GM20000 (cell line): ENCODE results near the gene PHACTR1.

ENCODE experiments used
- DNase-seq: peaks from one replicate; pipeline ENCODE4 v3.0.0; 2012; ENCODE audit warnings: low spot score
- TF ChIP-seq, protein P1 (sequence below): IDR thresholded peaks from 2 replicates; pipeline ENCODE4 v1.5.1; 2012; ENCODE audit warnings: mild to moderate bottlenecking, control low read depth; ENCODE audit errors: extremely low read depth, missing control alignments

PHACTR1 gene

DNA sequence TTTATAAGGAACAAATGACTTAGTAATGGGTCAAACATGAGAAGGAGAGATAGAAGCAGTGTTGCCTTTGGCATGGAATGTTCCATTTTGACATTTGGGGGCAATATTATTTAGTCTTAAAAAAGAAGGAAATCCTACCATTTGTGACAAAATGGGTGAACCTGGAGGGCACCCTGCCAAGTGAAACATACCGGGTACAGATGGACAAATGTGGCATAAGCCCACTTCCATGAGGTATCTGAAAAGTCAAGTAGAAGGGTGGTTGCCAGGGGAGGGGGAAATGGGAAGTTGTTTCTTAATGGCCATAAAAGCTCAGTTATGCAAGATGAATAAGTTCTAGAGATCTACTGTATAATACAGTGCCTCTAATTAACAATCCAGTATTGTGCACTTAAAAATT, 342.5 kb downstream of the PHACTR1 start:
- TF ChIP-seq, protein P1, sequence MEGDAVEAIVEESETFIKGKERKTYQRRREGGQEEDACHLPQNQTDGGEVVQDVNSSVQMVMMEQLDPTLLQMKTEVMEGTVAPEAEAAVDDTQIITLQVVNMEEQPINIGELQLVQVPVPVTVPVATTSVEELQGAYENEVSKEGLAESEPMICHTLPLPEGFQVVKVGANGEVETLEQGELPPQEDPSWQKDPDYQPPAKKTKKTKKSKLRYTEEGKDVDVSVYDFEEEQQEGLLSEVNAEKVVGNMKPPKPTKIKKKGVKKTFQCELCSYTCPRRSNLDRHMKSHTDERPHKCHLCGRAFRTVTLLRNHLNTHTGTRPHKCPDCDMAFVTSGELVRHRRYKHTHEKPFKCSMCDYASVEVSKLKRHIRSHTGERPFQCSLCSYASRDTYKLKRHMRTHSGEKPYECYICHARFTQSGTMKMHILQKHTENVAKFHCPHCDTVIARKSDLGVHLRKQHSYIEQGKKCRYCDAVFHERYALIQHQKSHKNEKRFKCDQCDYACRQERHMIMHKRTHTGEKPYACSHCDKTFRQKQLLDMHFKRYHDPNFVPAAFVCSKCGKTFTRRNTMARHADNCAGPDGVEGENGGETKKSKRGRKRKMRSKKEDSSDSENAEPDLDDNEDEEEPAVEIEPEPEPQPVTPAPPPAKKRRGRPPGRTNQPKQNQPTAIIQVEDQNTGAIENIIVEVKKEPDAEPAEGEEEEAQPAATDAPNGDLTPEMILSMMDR, result no peak

DNA sequence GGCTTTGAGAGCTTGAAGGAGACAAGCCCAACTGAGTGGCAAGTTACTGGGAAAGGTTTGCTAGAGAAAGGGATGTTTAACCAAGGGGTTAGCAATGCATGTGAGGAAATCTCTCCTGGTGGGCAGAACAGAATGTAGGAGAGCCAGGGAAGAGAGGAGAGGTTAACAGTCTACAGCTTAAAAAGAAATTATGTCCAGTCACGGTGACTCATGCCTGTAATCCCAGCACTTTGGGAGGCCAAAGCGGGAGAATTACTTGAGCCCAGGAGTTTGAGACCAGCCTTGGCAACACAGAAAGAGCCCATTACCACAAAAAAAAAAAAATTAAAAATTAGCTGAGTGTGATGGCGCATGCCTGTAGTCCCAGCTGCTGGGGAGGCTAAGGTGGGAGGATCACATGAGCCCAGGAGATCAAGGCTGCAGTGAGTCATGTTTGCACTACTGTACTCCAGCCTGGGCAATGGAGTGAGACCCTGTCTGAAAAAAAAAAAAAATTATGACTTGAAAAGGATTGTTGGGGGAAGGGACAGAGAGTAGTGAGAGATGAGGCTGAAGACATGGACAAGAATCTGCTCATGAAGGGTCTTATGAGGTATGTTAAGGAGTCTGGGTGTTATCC, 346.8 kb downstream of the PHACTR1 start:
- no peak for DNase-seq

More for the DNA sequence above, 342.5 kb downstream of the PHACTR1 start:
- no peak for DNase-seq

DNA sequence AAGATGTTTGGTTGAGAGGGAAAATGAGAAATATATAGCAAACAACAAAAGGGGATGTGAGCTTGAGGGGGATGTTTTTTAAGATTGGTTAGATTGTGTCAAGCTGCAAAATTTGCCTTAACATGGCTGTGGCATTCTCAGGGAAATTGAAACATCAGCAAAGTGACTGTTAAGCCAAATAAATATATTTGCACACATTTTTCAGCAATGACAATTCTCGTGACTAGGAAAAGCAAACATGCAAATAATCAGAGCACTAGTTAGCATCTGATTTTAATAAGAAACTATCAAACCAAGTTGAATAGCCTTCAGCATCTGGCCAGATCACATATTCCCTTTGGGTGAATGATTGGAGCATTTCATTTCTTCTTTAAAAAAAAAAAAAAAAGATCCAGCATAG, 349.0 kb downstream of the PHACTR1 start:
- no peak for DNase-seq

More for the DNA sequence above, 346.8 kb downstream of the PHACTR1 start:
- TF ChIP-seq, protein P1, result no peak

DNA sequence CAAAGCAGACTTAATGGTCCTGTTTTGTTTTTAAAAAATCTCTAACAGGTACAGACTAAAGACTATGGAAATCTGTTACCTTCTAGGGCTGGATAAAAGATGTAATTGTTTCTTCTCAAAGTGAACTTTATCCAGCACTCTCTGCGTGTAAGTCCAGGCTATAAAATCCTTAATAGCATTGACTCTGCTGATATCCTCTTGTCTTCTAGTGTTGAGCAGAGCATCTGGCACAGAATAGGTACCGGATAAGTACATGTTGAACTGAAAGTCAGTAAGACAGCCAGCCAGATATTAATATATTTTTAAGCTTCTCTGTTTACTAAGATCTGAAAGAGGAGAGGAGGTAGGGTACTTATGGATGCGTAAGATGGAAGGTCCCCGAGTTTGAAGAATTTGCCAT, 349.5 kb downstream of the PHACTR1 start:
- TF ChIP-seq, protein P1, result no peak
- no peak for DNase-seq

More for the DNA sequence above, 349.0 kb downstream of the PHACTR1 start:
- TF ChIP-seq, protein P1, result no peak

DNA sequence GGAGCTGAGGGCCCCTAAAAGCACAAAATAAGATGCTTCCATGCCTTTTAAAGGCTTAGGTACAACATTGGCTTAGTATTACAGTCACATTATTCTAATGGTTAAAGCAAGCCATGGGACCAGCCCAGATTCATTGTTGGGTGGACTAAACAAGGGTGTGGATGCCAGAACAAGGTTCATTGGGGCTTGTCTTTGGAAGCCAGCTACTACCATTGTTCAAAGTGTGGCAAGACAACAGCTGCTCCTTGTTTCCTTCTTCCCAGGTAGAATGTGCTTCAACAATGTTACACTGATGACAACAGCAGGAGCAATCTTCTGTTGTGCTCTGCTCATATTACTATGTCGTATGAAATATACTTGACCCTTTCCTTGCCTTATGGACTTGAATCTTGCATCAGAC, 350.3 kb downstream of the PHACTR1 start:
- TF ChIP-seq, protein P1, result no peak
- no peak for DNase-seq

DNA sequence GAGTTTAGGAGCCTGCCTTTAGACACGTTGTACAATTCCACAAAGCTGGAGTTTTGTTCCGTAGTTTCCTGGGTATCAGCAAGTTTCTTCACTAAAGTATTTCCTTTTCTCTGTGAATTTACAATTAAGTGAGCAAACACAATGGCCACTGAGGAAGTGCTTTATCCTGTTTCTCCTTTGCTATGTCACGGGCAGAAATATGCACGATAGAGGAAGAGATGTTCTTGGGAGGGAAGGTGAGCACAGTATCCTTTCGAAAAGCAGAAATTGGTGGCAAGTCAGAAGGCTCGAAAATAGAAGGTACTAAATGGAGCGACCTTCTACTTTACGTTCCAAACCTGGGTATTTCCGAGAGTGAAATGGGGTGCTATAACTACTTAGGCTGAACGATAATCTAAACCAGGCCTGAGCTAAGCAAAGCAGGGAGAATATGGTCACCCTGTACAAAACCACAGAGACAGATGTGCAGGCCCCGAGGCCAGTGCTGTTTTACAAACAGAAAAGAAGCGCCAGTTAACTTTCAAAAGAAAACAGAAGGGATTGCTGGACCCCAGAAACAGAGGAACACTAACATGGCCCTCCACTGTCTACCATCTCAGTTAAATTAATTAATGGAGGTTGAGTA, 352.1 kb downstream of the PHACTR1 start:
- DNase-seq, result no peak
- TF ChIP-seq, protein P1, result no peak

DNA sequence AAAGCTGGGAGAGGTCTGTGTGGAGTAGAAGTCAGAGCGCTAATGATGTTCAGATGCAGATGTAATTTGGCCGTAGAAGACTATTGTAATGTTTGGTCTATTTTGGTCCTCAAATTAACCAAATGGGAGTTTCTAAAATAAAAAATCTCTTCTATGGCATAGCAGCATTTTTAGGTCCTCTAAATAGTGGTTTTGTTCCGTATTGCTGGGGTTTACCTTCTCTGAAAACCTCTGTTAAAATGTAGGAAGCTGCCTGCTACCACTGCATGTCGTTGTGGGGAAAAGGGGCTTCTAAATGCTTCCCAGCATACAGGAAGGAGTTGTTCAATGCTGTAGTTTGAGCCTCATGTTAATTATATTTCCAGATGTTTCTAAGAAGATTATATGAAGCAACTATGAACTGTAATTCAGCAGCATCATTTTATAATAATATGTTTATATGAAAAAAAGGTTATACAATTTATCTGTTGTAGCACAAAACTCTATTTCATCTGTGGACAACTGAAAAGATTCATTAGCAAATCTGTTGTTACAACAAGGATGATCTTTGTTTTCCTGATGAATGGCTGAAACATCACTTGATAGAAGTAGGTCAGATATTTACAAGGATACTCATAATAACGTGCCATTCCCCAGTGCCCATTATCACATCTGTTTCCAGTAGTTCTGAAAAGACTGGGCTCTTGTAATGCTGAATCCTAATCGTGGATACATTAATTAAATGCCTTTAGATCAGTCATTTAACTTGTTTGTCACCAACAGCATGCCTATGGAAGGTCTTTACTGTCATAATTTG, 355.2 kb downstream of the PHACTR1 start:
- no peak for DNase-seq
- TF ChIP-seq, protein P1, result no peak
